Suppressor macrophage treated with lipopolysaccharide for 1 hour (primary cell): Measurements from ENCODE around the gene FKRP.
A peak's percentile ranks its signal among the peaks of the same experiment; 100 is the strongest.

Source experiments
- DNase-seq, 3 donors: peaks; one replicate each; pipeline ENCODE4 v3.0.0-alpha.2; 2020 to 2022

FKRP gene

DNA sequence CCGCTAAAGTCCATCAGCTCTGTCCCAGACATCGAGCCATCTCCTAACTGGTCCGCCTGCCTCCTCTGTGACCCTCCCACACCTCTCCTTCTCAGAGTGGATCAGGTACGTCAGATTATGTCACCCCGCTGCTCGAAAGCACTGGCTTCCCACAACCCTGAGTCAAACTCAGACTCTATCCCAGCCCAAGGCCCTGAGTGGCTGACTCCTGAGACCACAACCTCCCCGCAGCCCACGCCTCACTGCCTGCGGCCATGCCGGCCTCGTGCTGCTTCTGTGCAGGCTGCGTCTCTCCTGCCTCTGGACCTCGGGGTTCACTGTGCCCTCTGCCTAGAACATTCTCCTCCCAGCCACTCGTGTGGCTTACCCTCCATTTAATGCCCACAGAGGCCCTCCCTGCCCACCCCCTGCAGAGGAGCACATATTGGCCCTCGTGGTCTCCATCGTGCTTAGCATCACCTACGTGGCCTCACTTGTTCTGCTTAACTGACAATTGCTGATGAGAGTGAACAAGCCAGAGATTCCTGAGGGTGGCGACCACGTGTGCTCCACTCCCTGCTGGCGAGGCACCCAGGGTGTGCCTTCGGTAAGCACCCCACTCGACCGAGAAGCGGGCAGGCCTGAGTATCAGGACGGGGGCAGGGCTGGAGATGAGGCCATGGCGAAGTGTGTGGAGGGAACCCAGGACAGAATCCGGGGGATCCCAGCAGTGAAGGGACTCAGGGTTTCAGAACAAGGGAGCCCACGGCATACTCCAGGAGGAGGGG lies 13.5 kb upstream of the FKRP start:
- no peak for DNase-seq

DNA sequence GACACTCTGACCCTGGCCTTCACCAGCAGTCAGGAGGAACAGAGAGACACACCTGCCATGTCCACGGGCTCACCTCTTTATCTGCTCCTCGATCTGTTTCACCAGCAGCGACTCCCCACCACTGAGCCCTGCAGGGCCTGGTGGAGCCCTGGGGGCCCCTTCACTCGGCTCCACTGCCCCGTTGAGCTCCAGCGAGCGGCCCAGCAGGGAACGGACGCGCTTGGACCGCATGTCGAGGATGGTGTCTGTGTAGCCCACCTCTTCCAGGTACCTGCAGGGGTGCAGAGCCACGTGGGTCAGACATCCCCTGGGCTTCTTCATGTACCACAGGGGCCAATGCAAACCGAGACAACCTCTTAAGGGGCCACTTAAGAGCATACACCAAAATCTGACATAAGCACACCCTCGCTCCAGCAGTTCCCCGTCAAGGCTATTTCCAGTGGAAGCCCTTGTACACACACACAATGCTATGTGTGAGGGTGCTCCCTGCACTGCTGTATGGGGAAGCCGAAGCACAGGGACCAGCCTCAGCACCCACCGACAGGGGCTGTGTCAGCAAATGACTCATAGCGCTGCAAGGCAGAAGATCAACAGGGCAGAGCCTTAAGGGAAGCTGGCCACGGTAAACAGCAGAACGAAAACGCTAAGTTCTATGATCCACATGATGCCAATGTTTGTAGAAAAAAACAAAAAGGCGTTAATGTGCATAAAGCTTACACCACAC lies 12.7 kb upstream of the FKRP start:
- peak; percentile 92 to 95 (median 92) for DNase-seq

DNA sequence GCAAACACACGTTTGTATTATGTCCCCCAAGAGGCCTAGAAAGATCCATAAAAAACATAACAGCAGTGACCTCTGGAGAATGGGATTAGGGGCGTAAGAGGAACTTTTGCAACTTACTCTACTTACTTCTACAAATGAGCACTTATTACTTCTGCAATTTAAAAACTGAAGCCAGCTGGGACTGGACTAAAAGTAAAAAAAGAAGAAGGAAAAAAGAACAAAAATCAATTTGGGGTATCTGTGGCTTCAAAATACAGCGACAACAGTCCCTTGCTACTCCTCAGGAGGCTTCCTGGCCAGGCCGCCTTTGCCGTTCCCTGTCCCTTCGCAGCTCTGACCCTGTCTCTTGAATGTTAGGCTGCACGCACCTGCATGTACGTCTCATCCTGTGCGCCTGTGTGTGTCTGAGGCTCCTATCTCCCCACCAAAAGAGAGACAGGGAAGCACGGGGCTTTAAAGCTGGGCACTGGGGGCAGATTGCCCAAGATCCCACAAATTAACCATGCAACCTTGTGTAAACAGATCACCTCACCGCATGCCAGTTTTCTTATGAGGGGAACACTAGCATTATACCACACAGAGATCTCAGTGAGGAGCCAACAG lies 12.1 kb upstream of the FKRP start:
- peak in 2 of 3 donors; percentile 58 to 64 for DNase-seq

DNA sequence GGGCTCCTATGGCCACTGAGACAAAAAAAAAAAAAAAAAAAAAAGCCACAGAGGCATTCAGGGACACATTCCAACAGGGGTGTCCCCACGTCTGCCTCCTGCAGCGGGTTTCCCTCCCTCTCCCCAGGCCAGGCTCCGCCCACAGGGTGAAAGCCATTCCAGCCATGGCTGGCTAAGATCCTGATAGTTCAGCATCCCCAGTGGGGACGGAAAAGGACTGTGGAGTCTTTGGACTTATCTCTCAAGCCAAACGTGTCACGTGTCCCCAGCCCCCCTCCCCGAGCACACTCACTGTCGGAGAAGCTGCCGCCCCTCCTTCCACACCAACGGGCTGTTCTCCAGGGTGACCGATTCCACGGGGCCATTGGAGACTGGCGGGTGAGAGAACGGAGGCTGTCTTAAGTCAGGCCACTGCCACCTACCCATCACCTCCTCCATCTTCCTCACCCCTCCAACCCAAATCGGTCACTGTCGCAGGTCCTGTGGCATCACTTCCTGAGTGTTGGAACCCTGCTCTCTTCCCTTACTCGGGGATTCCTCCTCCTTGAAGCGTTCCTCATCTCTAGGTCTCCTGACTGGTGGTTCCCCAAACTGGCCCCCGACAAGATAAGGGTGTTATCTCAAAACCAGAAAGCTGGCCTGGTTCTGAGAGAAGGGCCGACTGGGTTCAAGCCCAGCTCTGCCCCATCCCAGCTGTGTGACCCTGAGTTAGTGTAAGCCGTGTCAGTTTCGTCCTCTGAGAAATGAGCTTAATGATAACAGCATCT lies 9.1 kb upstream of the FKRP start:
- DNase-seq: no peak

DNA sequence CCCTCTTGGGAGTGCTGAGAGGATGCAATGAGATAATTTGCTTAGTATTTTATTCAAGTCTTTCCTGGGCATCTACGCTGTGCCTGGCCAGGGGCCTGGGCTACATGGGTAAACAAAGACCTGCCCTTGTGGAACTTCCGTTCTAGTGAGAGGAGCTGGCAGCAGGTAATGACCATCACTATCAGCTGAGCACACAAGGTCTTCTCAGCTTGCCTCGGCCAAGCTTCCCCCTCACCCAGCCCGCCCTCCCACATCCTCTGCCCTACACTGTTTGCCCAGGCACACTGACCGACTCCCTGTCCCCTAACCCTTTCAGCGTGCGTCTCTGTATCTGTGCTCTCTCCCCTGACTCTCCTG lies 8.6 kb upstream of the FKRP start:
- no peak for DNase-seq

DNA sequence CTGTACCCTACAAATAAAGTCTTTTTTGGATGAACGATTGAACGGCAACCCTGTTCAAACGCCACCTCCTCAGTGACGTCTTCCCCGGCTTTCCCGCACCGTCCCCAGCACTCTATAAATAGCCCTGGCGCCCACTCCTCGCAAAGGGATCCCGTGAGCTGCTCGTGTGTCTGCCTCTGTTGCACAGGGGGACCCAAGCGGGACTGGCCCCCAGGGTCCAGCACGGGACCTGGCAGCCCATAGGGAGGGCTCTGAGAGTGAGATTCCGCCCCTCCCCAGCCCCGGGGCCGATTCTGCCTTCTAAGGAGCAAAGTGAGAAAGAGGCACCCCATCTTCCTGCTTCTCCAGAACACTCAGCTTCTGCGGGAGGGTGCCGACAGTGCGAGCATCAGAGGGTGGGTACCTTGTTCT lies 8.1 kb upstream of the FKRP start:
- no peak for DNase-seq

DNA sequence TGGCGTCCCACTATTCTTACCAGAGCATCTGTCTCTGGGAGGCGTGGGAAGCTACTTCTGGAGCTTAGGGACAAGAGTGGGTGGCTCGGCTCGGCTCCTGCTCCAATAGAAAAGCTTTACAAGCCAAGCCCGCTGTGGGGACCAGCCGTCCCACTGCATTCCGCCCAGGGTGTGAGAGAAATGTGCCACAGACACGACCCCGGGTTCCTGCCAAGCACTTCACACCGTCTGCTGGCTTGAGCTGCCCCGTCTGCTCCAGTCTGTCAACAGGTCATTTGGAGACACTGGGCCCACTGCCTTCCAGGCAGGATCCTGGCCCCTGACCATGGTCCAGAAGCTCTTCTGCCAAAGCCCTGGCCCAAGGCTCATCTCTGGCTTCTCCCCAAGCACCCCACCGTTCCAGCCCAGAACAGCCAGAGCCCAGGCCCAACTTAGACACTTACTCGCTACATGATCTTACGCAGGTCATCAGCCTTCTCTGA lies 6.5 kb upstream of the FKRP start:
- no peak for DNase-seq

DNA sequence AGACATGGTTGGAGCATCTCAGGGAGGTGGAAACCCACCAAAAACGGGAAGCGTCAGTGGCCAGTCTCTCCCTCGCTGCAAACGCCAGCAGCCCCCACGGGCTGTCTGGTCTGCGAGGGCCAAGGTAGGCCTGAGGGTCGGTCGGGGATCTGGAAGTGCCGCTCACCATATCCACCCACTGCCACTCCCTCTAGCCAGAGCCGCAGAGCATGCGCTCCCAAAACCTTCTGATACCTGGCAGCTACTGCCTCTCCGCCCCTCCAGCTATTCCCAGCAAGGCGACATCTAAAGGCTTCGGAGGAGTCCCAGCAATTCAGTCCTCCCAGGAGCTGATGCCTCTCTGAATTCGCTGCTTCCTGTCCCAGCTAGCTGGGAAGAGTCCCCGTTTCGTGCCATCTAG lies 4.4 kb upstream of the FKRP start:
- no peak for DNase-seq

DNA sequence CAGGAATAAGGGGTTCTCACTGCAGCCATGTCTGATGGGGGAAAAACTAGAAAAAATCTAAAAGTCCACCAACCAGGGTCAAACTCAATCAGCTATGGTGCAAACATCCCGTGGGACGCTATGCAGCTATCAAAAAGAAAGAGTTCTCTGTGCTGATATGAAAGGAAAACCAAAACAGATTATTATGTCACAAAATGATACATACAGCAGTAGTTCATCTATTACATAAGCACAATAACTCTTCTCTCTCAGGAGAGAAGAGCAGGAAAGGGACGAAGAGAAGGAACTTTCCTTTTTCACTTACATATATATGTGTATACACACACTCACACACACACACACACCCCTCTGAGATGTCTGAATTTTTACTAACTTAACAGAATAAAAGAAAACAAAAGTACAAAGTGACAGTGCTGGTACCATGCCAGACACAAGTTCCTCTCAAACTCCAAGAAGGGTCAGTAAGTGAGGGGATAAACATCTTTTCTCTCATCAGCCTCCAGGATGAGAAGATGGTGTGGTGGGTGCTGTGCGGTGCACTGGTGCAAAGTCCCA lies 2.9 kb upstream of the FKRP start:
- DNase-seq: peak in 2 of 3 donors; percentile 39 to 54

DNA sequence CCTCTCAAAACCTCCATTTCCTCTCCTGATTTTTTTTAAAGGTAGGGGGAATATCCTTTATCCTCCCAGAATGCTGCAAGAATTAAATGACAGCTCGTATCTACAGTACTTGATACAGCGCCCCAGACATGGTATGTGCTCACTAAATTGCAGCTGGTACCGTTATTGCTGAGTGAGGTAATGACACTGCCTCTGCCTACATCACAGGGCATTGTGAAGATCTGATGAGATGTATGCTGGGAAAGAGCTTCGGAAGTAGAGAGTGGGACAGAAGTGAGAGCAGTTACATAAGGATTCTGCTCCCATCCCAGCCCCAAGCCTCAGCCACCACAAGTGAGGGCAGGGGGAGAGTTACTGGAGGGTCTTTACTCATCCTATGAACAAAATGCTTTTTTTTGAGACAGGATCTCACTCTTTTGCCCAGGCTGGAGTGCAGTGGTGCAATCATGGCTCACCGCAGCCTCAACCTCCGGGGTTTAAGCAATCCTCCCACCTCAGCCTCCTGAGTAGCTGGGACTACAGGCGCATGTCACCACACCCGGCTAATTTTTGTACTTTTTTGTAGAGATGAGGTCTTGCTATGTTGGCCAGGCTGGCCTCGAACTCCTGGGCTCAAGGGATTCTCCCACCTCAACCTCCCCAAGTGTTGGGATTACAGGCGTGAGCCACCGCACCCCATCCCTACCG lies 1.7 kb upstream of the FKRP start:
- DNase-seq: no peak

DNA sequence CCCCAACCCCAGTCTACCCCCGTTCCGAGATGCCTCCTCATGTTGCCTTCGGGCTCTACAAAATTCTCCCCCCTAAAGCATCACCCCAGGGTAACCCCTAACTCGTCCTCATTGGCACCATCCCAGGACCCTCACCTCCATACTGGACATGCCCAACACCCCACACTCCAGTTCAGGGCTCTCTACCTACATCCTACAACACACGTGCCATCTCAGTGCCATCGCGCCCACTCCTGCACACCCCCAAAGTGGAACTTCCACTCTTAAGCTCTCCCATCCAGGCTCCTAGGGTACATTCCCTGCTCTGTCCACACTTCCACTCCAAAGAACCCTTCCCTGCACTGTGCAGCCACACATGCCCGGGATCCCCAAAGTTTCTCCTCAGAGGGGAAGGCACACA lies 827 bp upstream of the FKRP start:
- DNase-seq: peak in 2 of 3 donors; percentile 42 to 44

DNA sequence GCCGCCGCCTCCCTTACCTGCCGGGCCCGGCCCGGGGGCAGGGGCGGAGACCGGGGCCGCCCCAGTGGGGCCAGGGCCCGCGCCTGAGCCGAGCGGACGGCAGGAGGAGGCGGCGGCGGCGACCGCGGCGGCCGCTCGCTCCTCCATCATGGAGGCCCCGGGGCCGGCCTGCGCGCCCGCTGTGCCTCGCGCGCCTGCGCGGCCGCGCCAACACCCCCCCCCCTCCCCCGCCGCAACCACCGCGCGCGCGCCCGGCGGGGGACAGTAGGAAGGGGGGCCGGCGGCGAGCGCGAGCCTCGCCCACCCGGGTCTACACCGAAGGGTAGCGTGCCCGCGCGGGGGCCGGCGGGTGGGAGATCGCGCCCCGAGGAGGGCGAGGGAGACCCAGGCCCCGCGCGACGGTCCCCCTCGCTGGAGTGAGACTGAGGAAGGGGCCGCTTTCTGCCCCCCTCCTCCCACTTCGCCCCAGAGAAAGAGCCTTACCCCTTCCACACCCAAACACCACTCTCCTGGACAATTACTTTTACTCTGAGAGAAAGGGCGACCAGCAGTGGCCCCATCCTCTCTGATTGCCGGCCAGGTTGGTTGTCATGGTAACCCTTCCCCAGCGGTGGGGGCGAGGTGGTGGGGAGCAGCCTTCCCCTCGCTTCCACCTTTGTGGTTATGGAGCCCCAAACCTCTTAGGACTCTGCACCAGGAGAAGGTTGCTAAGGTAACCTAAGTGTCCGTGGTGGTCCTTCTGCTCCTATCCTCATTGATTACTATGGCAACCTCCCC lies 612 bp downstream of the FKRP start, which contains the start of gene STRN4:
Gene STRN4 (minus strand): TSS at position 170 of the 777 bp plus-strand sequence. CDS start 20 bp downstream, at position 150.
- peak; percentile 53 to 93 (median 79) for DNase-seq

DNA sequence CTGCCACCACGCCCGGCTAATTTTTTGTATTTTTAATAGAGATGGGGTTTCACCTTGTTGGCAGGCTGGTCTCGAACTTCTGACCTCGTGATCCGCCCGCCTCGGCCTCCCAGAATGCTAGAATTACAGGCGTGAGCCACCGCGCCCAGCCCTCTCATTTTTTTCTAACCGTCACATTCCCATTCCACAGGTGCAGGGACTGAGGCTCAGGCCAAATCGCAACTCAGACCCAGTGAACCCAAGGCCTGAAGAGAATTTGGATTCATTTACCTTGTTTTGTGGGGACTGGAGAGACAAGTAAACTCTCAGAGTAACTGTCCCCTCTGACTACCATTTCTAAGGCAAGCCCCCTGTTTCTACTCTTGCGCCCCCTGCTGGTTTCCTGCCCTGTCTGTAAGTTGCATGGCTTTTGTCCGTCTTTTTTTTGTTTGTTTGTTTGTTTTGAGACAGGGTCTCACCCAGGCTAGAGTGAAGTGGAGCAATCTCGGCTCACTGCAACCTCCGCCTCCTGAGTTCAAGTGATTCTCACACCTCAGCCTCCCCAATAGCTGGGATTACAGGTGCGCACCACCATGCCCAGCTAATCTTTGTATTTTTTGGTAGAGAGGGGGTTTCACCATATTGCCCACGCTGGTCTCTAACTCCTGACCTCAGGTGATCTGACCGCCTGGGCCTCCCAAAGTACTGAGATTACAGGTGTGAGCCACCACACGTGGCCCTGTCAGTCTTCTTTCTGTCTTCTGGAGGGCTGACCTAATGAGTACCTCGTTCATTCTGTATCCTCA lies 2.7 kb downstream of the FKRP start:
- DNase-seq: peak; percentile 84 to 94 (median 89)

DNA sequence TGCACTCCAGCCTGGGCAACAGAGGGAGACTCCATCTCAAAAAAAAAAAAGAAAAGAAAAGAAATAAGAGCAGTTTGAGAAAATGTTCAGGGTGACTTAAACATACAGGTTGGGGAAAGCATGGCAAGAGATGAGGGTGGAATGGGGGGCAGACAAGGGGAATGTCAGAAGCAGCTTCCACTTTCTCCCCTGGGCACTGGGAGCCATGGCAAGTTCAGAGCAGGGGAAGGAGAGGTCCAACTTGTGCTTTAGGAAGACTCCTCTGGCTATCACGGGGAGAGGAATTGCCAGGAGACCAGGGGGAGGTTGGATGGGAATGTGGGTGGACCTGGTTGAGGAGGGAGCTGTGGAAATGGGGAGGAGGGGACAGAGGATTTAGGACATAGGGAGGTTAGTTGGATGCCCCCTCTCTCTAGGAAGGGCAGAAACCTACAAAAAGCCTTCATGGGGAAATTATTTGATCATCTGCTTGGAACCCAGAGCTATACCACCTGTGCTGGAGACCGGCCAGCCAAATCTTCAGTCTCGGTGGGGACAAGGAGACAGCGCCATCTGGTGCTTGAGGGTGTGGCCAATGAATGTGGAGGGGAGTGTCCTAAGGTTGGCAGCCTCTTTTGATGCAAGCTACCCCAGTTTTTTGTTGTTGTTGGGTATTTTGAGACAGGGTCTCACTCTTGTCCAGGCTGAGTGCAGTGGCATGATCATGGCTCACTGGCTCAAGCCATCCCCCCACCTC lies 7.7 kb downstream of the FKRP start:
- DNase-seq: peak; percentile 57 to 74 (median 65)

DNA sequence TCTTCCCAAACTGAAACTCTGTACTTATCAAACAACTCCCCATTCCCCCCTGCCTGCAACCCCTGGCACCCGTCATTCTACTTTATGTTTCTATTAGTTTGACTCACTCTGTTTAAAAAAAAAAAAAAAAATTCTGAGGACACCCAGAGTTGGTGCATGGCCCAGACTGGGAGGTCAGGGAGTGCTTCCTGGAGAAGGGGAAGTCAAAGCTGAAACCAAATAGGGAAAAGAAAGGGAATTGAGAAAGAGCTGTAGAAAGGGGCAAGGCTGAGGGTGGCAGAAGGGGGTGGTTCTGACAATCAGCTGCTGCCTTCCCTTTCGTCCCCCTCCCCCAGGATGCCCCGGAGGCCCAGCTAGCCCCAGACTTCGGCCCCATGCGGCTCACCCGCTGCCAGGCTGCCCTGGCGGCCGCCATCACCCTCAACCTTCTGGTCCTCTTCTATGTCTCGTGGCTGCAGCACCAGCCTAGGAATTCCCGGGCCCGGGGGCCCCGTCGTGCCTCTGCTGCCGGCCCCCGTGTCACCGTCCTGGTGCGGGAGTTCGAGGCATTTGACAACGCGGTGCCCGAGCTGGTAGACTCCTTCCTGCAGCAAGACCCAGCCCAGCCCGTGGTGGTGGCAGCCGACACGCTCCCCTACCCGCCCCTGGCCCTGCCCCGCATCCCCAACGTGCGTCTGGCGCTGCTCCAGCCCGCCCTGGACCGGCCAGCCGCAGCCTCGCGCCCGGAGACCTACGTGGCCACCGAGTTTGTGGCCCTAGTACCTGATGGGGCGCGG lies 9.4 kb downstream of the FKRP start:
- peak; percentile 84 to 92 (median 85) for DNase-seq

DNA sequence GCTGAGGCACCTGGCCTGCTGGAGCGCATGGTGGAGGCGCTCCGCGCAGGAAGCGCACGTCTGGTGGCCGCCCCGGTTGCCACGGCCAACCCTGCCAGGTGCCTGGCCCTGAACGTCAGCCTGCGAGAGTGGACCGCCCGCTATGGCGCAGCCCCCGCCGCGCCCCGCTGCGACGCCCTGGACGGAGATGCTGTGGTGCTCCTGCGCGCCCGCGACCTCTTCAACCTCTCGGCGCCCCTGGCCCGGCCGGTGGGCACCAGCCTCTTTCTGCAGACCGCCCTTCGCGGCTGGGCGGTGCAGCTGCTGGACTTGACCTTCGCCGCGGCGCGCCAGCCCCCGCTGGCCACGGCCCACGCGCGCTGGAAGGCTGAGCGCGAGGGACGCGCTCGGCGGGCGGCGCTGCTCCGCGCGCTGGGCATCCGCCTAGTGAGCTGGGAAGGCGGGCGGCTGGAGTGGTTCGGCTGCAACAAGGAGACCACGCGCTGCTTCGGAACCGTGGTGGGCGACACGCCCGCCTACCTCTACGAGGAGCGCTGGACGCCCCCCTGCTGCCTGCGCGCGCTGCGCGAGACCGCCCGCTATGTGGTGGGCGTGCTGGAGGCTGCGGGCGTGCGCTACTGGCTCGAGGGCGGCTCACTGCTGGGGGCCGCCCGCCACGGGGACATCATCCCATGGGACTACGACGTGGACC lies 10.1 kb downstream of the FKRP start:
- DNase-seq: no peak

DNA sequence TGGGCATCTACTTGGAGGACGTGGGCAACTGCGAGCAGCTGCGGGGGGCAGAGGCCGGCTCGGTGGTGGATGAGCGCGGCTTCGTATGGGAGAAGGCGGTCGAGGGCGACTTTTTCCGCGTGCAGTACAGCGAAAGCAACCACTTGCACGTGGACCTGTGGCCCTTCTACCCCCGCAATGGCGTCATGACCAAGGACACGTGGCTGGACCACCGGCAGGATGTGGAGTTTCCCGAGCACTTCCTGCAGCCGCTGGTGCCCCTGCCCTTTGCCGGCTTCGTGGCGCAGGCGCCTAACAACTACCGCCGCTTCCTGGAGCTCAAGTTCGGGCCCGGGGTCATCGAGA lies 10.7 kb downstream of the FKRP start:
- DNase-seq: peak in 2 of 3 donors; percentile 15 to 25

DNA sequence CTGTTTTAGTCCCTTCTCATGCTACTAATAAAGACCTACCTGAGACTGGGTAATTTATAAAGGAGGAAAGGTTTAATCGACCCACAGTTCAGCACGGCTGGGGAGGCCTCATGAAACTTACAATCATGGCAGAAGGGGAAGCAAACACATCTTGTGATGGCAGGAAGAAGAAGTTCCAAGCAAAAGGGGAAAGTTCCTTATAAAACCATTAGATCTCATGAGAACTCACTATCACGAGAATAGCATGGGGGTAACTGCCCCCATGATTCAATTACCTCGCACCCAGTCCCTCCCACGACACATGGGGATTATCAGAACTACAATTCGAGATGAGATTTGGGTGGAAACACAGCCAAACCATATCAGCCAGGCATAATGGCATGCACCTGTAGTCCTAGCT lies 13.3 kb downstream of the FKRP start:
- DNase-seq: peak; percentile 32 to 60 (median 51)
